ENCODE measurements around the gene TATDN2. TPM values are rescaled to one million over a fixed set of nuclear protein-coding genes. Genes with fewer than 3 reads are reported as not detected.

Gene TATDN2
- total and polyA plus RNA-seq, 9 of the 15 experiments (the other 6 are each of a cell fraction or from before 2014, with no cell fraction given): 5.2 to 44.7 (median 25.8) TPM

DNA sequence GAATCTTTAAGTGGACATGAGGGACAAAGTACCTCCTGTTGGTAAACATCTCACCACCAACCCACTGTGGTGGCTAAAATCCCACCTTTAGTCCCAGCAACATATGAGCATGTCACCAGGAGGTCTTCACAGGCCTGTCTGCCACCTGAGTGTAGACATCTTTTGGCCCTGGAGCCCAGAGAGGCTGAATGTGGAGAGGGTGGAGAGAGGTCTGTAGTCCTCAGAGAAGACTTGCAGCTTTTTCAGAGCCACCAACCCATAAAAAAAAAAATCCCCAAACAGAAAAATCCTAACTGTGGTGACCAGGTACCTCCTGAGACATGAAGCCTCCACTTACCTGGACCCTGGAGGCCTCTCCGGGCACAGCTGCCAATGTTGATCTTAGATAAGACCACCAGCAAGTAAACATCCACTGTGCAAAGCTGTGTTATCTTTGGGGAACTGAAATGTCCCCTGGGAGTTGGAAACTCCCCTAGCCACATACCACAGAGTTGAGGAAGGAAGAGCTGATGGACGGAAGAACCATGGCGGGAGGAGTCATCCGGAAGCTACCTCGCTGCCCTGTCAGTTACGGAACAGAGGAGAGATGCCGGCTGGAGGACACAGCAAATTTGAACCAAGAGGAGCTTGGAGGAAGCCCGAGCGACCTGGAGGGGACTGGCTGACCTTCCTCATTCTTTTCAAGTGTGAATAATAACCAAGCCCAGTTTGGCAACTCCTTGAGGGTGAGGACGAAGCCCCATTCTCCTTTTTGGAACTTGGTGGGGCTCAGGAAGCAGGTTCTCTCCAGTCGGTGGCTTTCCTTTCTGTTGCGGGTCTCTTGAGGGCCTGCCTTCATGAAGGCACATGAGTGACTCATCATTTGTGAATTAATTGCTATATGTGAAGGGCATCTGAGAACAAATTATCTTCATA is 44.5 kb downstream of the TATDN2 start, which contains the start of gene GHRL (continued):
- TF ChIP-seq, protein P1, sequence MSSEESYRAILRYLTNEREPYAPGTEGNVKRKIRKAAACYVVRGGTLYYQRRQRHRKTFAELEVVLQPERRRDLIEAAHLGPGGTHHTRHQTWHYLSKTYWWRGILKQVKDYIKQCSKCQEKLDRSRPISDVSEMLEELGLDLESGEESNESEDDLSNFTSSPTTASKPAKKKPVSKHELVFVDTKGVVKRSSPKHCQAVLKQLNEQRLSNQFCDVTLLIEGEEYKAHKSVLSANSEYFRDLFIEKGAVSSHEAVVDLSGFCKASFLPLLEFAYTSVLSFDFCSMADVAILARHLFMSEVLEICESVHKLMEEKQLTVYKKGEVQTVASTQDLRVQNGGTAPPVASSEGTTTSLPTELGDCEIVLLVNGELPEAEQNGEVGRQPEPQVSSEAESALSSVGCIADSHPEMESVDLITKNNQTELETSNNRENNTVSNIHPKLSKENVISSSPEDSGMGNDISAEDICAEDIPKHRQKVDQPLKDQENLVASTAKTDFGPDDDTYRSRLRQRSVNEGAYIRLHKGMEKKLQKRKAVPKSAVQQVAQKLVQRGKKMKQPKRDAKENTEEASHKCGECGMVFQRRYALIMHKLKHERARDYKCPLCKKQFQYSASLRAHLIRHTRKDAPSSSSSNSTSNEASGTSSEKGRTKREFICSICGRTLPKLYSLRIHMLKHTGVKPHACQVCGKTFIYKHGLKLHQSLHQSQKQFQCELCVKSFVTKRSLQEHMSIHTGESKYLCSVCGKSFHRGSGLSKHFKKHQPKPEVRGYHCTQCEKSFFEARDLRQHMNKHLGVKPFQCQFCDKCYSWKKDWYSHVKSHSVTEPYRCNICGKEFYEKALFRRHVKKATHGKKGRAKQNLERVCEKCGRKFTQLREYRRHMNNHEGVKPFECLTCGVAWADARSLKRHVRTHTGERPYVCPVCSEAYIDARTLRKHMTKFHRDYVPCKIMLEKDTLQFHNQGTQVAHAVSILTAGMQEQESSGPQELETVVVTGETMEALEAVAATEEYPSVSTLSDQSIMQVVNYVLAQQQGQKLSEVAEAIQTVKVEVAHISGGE (CRISPR knock-in tag; IDR thresholded peaks at IDR 0.05): peak in 1 of 3 experiments; percentile 84; a peak in 2 of 6 replicates
- TF ChIP-seq GATA2 (CRISPR knock-in tag; IDR thresholded peaks at IDR 0.05): peak; percentile 45; the same call in 1 of the 2 replicates
- no peak for TF ChIP-seq PHTF2 (CRISPR knock-in tag; IDR thresholded peaks at IDR 0.05)
- peak; percentile 32 for TF ChIP-seq MEIS2 (IDR thresholded peaks at IDR 0.05; ENCODE audit: partially characterized antibody)
- TF ChIP-seq MTA3 (IDR thresholded peaks at IDR 0.05; ENCODE audit: borderline replicate concordance): peak; percentile 58; the same call in 1 of the 2 replicates
- peak; percentile 85 for TF ChIP-seq ZEB2 (IDR thresholded peaks at IDR 0.05)
- TF ChIP-seq, protein P2, sequence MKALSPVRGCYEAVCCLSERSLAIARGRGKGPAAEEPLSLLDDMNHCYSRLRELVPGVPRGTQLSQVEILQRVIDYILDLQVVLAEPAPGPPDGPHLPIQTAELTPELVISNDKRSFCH (CRISPR knock-in tag; IDR thresholded peaks at IDR 0.05): no peak
- TF ChIP-seq, protein P2 (tag; IDR thresholded peaks at IDR 0.05): 0 out of 2 replicates have a peak, but pooled peaks have one; percentile 64
- TF ChIP-seq ZBTB17 (CRISPR knock-in tag; IDR thresholded peaks at IDR 0.05): peak; percentile 47; the same call in 1 of the 2 replicates
- TF ChIP-seq ETV1 (tag; conservative IDR thresholded peaks at IDR 0.05; ENCODE audit: low read depth): peak; percentile 74; the same call in 1 of the 2 replicates
- TF ChIP-seq MTA1 (IDR thresholded peaks at IDR 0.05; ENCODE audit: borderline replicate concordance): peak; percentile 44; the same call in 1 of the 2 replicates
- no peak for TF ChIP-seq FIP1L1 (IDR thresholded peaks at IDR 0.05; ENCODE audit: low read depth, low read length, poor library complexity, severe bottlenecking)
- TF ChIP-seq ATF7 (IDR thresholded peaks at IDR 0.05): peak; percentile 41
- TF ChIP-seq C11orf30 (IDR thresholded peaks at IDR 0.05; ENCODE audit: low read depth): peak; percentile 59
- TF ChIP-seq NR2C2 (CRISPR knock-in tag; IDR thresholded peaks at IDR 0.05): no peak
- peak; percentile 62 for TF ChIP-seq NR2C2 (tag; IDR thresholded peaks at IDR 0.05)
- no peak for TF ChIP-seq NCOA1 (IDR thresholded peaks at IDR 0.05; ENCODE audit: low read depth)
- peak; percentile 31; the same call in 1 of the 2 replicates for TF ChIP-seq NCOR1 (IDR thresholded peaks at IDR 0.05)
- 0 out of 4 replicates have a peak, but pooled peaks of 1 of the 2 experiments have one; percentile 8 for TF ChIP-seq NONO (IDR thresholded peaks at IDR 0.05; ENCODE audit: low read depth in 2 of 2, low read length in 1 of 2)
- no peak for TF ChIP-seq IRF2 (CRISPR knock-in tag; IDR thresholded peaks at IDR 0.05)
- TF ChIP-seq FOXA3 (CRISPR knock-in tag; conservative IDR thresholded peaks at IDR 0.05 in 1 of 2, IDR thresholded peaks at IDR 0.05 in 1 of 2): peak in 1 of 2 experiments; percentile 85; a peak in 2 of 4 replicates
- TF ChIP-seq CCAR2 (IDR thresholded peaks at IDR 0.05; ENCODE audit: low read depth, low read length): no peak
- TF ChIP-seq PRPF4 (IDR thresholded peaks at IDR 0.05; ENCODE audit: insufficient read depth, low read depth, low read length, poor library complexity, severe bottlenecking): no peak
- peak; percentile 23 for TF ChIP-seq POLR2B (IDR thresholded peaks at IDR 0.05; ENCODE audit: low read depth, partially characterized antibody)
- TF ChIP-seq GABPA (tag; conservative IDR thresholded peaks at IDR 0.05; ENCODE audit: low read depth): peak; percentile 81

All from K562 (cell line).